PC-9 (cell line): Measurements from ENCODE around the gene DOP1A. TPM values are rescaled to one million over a fixed set of nuclear protein-coding genes. Genes with fewer than 3 reads are reported as not detected.

Source experiments
- BruUV-seq: library from RNA; stranded (reverse); fragments of 400-500 nt; replicated peaks from 2 replicates; lab custom pipeline; 2021; lab: Mats Ljungman, UMichigan
- CTCF ChIA-PET: fragments of 300-600 bp; sonication (Branson Sonifier 250); formaldehyde crosslinking; loops from one replicate; lab custom pipeline; 2022; ENCODE audit warnings: antibody characterized with exemption; lab: Charles Lee
- POLR2A ChIA-PET: fragments of 300-600 bp; sonication (Branson Sonifier 250); formaldehyde crosslinking; loops from one replicate; lab custom pipeline; 2022; ENCODE audit warnings: antibody characterized with exemption; ENCODE audit not compliant: unreplicated experiment; lab: Charles Lee
- DNase-seq, 2 experiments: peaks; one replicate each; pipeline versions ENCODE4 v3.0.0 to v3.0.0-alpha.2; 2015 to 2022; ENCODE audit warnings: mixed read lengths in 1 of 2
- H2AFZ ChIP-seq: fragments of 200-600 bp; sonication (generic); 2 replicates; pipeline ENCODE4 v1.8.1; 2017; ENCODE audit warnings: antibody characterized with exemption
- H3F3A ChIP-seq: fragments of 200-600 bp; sonication (generic); 2 replicates; pipeline ENCODE4 v1.8.1; 2017; ENCODE audit warnings: antibody characterized with exemption, mild to moderate bottlenecking, low read depth; ENCODE audit not compliant: insufficient read depth
- H3K27ac ChIP-seq: fragments of 200-600 bp; sonication (generic); 2 replicates; pipeline ENCODE4 v1.6.1; 2016; ENCODE audit warnings: mixed run types
- H3K27me3 ChIP-seq: fragments of 200-600 bp; sonication (generic); 2 replicates; pipeline ENCODE4 v1.6.1; 2016; ENCODE audit warnings: low read depth, mixed run types; ENCODE audit not compliant: insufficient read depth
- H3K36me3 ChIP-seq: fragments of 200-600 bp; sonication (generic); 2 replicates; pipeline ENCODE4 v1.6.1; 2016; ENCODE audit warnings: low read depth, mixed run types
- H3K4me1 ChIP-seq: fragments of 200-600 bp; sonication (generic); replicated peaks from 2 replicates; pipeline ENCODE4 v1.6.1; 2016; ENCODE audit warnings: mixed run types; ENCODE audit not compliant: insufficient read depth
- H3K4me2 ChIP-seq: fragments of 200-600 bp; sonication (generic); 2 replicates; pipeline ENCODE4 v1.6.1; 2017; ENCODE audit warnings: mixed run types
- H3K4me3 ChIP-seq: fragments of 200-600 bp; sonication (generic); 2 replicates; pipeline ENCODE4 v1.6.1; 2016; ENCODE audit warnings: mixed run types
- H3K79me2 ChIP-seq: fragments of 200-600 bp; sonication (generic); 2 replicates; pipeline ENCODE4 v1.6.1; 2017; ENCODE audit warnings: low read depth, mixed run types
- H3K9me2 ChIP-seq: fragments of 200-600 bp; sonication (generic); 2 replicates; pipeline ENCODE4 v1.8.1; 2017; ENCODE audit warnings: mild to moderate bottlenecking; ENCODE audit not compliant: insufficient read depth
- H3K9me3 ChIP-seq: fragments of 200-600 bp; sonication (generic); 2 replicates; pipeline ENCODE4 v1.8.1; 2016; ENCODE audit warnings: low read depth; ENCODE audit not compliant: insufficient read depth
- H4K20me1 ChIP-seq: fragments of 200-600 bp; sonication (generic); 2 replicates; pipeline ENCODE4 v1.8.1; 2017; ENCODE audit not compliant: insufficient read depth
- EZH2 ChIP-seq: fragments of 200-600 bp; sonication (generic); IDR thresholded peaks from 2 replicates; pipeline ENCODE4 v1.8.0; 2017; ENCODE audit warnings: antibody characterized with exemption, low read depth
- intact Hi-C: fragments of 100-400 bp; cut with micrococcal nuclease; formaldehyde crosslinking; loops from one replicate; pipeline ENCODE4 v1.10.0; 2022; ENCODE audit not compliant: unreplicated experiment
- total RNA-seq: library from RNA; stranded (reverse); gene quantifications from 2 replicates; pipeline ENCODE4 v1.2.3, GENCODE V29; 2021
- TF ChIP-seq, protein P1 (sequence below): fragments of 200-600 bp; sonication (generic); conservative IDR thresholded peaks from 2 replicates; pipeline ENCODE4 v1.6.1; 2017; ENCODE audit warnings: mixed run types, antibody characterized with exemption, mild to moderate bottlenecking, moderate library complexity

The DOP1A gene
- total RNA-seq, 1 experiment from 2014 or later, result 3.9 TPM

DNA sequence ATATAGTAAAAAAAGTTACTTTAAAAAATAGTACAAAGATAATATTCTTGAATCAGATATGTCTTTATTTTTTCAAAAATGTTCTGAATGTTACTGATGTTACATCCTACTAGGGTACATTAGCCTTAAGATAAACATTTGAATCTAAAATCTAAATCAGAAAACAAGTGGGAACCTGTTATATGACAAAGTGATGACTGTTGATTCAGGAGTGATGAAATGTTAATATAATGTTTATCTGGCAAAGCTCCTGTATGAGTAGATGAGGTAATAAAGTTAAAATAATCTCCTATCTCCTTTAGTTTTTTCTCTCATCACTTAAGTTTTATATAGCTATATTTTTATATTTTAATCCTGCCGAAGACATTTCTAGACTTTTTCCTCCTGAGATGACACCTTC is 4.2 kb downstream of the DOP1A start:
- BruUV-seq, result no TSS peak
- CTCF ChIA-PET, result interaction anchor here (0.6 kb wide), 1 partner anchor 168 kb away, joined by 3 read pairs; no protein-coding TSS in a partner anchor
- H2AFZ ChIP-seq, result no peak overlapping the region
- H3K27me3 ChIP-seq, result no peaks in the 10 kb centered on the region
- no peaks in the 10 kb centered on the region for H3K36me3 ChIP-seq
- H3K27ac ChIP-seq, result no peak overlapping the region
- H4K20me1 ChIP-seq, result no peaks in the 10 kb centered on the region
- H3K4me1 ChIP-seq, result peaks cover 7% of the 10 kb centered on the region
- H3K9me2 ChIP-seq, result no peaks in the 10 kb centered on the region
- peaks cover 22% of the 10 kb centered on the region for H3K79me2 ChIP-seq
- H3F3A ChIP-seq, result peaks cover 9% of the 10 kb centered on the region
- H3K4me3 ChIP-seq, result no peak overlapping the region
- TF ChIP-seq, protein P1, sequence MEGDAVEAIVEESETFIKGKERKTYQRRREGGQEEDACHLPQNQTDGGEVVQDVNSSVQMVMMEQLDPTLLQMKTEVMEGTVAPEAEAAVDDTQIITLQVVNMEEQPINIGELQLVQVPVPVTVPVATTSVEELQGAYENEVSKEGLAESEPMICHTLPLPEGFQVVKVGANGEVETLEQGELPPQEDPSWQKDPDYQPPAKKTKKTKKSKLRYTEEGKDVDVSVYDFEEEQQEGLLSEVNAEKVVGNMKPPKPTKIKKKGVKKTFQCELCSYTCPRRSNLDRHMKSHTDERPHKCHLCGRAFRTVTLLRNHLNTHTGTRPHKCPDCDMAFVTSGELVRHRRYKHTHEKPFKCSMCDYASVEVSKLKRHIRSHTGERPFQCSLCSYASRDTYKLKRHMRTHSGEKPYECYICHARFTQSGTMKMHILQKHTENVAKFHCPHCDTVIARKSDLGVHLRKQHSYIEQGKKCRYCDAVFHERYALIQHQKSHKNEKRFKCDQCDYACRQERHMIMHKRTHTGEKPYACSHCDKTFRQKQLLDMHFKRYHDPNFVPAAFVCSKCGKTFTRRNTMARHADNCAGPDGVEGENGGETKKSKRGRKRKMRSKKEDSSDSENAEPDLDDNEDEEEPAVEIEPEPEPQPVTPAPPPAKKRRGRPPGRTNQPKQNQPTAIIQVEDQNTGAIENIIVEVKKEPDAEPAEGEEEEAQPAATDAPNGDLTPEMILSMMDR, result no peak
- intact Hi-C loops, result no loop called here
- DNase-seq, result no peak
- no peak overlapping the region for H3K4me2 ChIP-seq
- POLR2A ChIA-PET, result no interaction called here
- no peaks in the 10 kb centered on the region for H3K9me3 ChIP-seq

DNA sequence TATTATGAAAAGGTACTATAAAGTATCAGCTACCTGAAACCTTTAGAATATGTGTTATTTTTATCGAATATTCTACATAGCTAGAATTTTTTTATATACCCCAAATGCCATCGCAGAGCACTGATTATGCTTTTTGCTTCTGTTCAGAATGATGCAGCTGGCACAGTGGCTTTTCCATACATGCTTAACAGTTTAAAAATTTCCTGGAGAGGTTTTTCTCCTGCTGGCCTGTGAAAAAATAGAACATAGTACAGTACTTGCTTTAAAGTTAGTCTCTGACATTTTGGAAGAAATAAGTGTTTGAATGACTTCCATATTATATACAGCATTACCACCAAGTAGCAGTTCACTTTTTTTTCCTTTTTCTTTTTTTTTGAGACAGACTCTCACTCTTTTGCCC is 5.3 kb downstream of the DOP1A start:
- ChIA-PET CTCF (no interaction called here), POLR2A (no interaction called here)
- no peak overlapping the region for H3K4me3 ChIP-seq
- no peak overlapping the region for H3K27ac ChIP-seq
- TF ChIP-seq, protein P1, result no peak
- TF ChIP-seq EZH2, result no peak
- no peaks in the 10 kb centered on the region for H3K27me3 ChIP-seq
- no peaks in the 10 kb centered on the region for H3K36me3 ChIP-seq
- H3K79me2 ChIP-seq, result peaks cover 22% of the 10 kb centered on the region
- no peaks in the 10 kb centered on the region for H3K9me3 ChIP-seq
- no peak for DNase-seq
- peaks cover 9% of the 10 kb centered on the region for H3F3A ChIP-seq
- intact Hi-C loops, result no loop called here
- no peak overlapping the region for H3K4me2 ChIP-seq
- no peaks in the 10 kb centered on the region for H4K20me1 ChIP-seq
- BruUV-seq, result no TSS peak
- no peaks in the 10 kb centered on the region for H3K9me2 ChIP-seq
- H3K4me1 ChIP-seq, result peaks cover 7% of the 10 kb centered on the region
- no peak overlapping the region for H2AFZ ChIP-seq

DNA sequence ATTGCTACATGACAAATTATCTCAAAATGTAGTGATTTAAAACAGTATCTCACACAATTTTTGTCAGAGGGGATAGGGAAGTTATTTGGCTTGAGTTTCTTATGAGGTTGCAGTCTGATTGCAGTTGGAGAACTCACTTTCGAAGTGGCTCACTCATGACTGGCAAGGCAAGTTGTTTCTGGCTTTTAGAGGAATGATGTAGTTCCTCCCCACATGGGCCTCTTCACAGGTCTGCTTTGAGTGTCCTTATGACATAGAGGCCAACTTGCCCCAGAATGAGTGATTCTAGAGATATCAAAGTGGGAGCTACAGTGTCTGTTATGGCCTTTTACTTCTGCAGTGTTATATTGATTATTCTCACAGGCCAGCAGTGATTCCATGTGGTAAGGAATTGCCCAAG is 6.1 kb downstream of the DOP1A start:
- Histone ChIP-seq H3K9me2 (no peaks in the 10 kb centered on the region), H3F3A (peaks cover 2% of the 10 kb centered on the region; the same call in 1 of the 2 replicates), H3K79me2 (peaks cover 22% of the 10 kb centered on the region), H2AFZ (no peak overlapping the region), H4K20me1 (no peaks in the 10 kb centered on the region), H3K27me3 (no peaks in the 10 kb centered on the region), H3K4me2 (no peak overlapping the region), H3K27ac (no peak overlapping the region), H3K36me3 (no peaks in the 10 kb centered on the region), H3K9me3 (no peaks in the 10 kb centered on the region), H3K4me3 (no peak overlapping the region), H3K4me1 (peaks cover 7% of the 10 kb centered on the region)
- intact Hi-C loops, result no loop called here
- CTCF ChIA-PET, result no interaction called here
- POLR2A ChIA-PET, result interaction anchor here (0.6 kb wide), 1 partner anchor 409 kb away, joined by 5 read pairs; no protein-coding TSS in a partner anchor
- TF ChIP-seq, protein P1, result no peak
- no peak for TF ChIP-seq EZH2
- BruUV-seq, result no TSS peak
- no peak for DNase-seq
